ENCODE data around the gene MYCN.
"Not testable (repeated sequence)": the region's sequence is repeated elsewhere in the genome, so short reads cannot be mapped to it uniquely, and the experiment has no call there.

Gene MYCN

DNA sequence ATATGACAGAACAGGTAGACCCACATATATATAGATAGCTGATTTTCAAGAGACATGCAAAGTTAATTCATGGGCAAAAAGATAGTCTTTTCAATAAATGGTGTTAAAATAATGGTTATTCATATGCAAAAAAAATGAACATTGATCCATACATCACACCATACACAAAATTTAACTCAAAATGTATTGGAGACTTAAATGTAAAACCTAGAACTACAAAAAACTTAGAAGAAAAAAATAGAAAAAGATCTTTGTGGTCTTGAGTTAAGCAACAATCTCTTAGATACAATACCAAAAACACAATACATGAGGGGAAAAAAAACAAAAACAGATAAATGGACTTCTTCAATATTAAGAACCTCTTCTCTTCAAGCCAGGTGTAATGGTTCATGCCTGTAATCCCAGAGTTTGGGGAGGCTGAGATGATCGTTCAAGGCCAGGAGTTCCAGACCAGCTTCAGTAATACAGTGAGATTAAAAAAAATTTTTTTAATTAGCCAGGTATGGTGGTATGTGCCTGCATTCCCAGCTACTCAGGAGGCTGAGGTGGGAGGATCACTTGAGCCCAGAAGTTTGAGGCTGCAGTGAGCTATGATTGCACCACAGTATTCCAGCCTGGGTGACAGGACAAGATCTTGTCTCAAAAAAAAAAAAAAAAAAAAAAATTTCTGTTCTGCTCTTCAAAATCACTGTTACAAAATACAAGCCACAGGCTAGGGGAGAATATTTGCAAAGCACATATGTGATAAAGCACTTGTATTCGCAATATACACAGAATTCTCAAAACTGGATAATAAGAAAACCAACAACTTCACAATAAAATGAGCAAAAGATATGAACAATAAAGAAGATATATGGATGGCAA lies 32.7 kb upstream of the MYCN start:
- DNase-seq (ENCODE audit: low read depth) = no peak

DNA sequence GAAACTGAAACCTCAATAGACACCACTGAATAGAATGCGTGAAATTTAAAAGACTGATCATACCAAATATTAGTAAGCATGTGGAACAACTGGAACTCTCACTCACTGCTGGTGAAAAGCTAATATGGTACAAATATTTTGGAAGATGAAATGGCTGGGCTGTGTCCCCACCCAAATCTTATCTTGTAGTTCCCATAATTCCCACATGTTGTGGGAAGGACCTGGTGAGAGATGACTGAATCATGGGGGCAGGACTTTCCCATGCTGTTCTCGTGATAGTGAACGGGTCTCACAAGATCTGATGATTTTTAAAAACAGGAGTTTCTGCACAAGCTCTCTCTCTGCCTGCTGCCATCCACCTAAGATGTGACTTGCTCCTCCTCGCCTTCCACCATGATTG lies 32.0 kb upstream of the MYCN start:
- no peak for DNase-seq (ENCODE audit: low read depth)

DNA sequence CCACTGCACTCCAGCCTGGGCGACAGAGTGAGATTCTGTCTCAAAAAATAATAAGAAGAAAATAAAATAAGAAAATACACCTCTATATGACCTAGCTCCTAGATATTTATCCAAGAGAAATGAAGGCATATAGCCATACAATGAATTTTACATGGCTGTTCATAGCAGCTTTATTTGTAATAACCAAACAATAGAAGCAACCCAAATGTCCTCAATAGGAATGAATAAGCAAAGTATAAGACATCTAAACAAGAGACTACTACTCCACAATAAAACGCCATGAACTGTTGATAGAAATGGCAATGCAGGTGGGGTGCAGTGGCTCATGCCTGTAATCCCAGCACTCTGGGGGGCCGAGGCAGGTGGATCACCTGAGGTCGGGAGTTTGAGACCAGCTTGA lies 31.2 kb upstream of the MYCN start:
- no peak for DNase-seq (ENCODE audit: low read depth)

DNA sequence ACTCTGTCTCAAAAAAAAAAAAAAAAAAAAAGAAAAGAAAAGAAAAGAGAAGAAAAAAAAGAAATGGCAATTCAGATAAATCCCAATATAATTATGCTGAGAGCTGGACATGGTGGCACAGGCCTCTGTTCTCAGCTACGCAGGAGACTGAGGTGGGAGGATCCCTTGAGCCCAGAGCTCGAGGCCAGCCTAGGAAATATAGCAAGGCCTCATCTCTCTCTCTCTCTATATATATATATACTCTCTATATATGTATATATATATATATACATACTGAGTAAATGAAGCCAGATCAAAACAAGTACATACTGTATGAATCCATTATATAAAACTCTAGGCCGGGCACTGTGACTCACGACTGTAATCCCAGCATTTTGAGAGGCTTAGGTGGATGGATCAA lies 30.6 kb upstream of the MYCN start:
- DNase-seq (ENCODE audit: low read depth) = no peak

DNA sequence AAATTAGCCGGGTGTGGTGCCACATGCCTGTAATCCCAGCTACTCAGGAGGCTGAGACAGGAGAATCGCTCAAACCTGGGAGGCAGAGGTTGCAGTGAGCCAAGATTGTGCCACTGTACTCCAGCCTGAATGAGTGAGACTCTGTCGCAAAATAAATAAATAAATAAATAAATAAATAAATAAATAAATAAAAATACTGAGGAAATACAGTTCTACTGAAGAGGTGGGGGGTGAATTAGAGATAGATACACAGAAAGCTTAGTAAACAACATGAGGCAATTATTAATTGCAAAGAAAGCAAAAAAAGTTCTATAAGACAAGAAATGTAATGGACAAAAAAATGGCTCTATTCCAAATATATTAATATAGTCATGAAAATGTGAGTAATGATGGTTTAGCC lies 29.1 kb upstream of the MYCN start:
- not testable (repeated sequence) for DNase-seq (ENCODE audit: low read depth)

DNA sequence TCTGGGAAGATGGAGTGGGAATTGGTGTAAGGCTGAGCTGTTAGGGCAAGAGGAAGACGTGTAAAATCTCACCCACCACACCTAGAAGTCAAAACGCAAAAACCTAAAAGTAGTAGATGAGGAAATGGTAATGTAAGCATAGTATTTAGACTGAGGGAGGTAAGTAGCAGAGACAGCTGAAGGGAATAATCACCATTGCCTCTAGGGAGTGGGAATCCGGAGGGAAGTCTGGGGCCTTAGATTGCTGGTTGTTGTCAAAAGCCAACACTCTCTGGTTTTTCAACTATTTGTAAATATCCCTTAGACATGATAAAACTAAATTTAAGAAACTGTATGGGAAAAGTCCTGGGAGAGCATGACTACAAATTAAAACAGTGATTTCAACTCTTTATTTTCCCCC lies 28.7 kb upstream of the MYCN start:
- DNase-seq (ENCODE audit: low read depth) = no peak

DNA sequence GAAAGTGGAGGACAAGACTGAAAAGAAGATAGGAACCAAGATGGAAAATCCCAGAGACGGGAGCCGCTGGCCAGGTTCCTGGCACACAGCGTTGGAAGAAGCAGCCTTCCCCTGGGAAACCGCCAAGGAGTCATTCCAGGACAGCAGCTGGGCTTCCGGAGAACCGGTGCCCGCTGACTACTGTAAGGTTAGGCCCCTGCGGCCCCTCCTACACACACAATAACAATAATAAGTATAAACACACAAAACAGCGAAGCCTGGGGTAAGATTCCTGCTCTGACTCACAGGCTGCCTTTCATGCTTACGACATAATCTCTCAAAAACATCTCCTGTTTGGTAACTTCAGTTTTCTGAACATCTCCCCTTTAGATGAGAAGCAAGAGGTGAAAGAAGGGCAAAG lies 28.1 kb upstream of the MYCN start:
- peak; percentile 10 for DNase-seq (ENCODE audit: low read depth)

DNA sequence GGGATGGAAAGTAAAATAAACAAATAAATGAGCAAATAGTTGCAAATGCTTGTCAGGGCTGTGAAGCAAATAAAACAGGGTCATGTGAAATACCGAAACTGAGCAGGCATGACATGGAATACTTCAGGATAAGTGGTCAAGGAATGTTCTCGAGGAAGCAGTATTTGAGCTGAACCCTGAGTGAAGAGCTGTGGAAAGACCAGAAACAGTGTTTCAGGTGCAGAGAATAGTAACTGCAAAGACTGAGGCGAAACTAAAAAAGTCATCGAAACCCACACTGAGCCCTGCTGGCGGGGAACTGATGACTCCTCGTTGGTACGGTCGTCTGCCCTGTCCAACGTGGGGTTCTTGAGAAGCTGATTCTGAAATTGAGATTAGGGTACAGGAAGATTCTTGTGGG lies 27.2 kb upstream of the MYCN start:
- no peak for DNase-seq (ENCODE audit: low read depth)

DNA sequence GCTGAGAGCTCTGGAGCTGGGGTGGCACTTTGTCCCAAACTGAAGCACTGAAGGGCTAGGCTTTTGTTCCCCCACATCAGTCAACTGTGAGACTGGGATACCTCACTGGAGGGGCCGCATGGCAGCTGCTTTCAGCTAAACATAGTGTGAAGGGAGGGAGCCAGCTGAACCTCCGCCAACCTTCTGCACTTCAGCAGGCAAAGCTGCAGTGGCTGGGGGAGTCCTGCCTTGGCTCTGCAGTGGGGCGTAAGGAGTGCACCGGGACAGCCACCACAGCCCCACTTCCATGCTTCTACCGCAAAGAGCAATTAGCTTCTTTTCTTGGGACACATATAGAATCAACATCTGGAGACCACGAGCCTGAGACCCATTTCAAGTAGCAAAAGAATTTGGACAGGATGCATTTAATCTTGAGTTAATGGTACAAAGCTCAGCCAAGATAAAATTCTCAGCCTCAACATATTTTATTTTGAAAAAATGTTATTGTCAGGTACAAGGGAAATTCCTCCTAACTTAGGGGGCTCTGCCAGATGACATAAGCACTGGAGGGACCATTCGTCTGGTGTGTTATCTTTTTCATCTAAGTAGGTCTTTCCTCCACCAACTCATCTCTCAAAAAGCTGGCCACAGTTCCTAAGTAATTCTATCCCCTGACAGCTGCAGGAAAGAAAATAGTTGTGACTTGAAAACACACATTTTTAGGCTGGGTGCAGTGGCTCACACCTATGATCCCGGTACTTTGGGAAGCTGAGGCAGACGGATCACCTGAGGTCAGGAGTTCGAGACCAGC lies 25.6 kb upstream of the MYCN start:
- DNase-seq (ENCODE audit: low read depth) = no peak

DNA sequence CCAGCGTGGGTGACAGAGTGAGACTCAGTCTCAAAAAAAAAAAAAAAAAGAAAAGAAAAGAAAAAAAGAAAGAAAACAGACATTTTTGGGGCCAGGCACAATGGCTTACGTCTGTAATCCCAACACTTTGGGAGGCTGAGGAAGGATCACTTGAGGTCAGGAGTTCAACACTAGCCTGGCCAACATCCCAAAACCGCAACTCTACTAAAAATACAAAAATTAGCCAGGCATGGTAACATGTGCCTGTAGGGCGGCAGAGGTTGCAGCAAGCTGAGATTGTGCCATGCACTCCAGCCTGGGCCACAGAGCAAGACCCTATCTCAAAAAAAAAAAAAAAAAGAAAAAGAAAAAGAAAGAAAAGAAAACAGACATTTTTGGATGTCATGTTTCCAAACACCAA lies 24.8 kb upstream of the MYCN start:
- DNase-seq (ENCODE audit: low read depth) = not testable (repeated sequence)

DNA sequence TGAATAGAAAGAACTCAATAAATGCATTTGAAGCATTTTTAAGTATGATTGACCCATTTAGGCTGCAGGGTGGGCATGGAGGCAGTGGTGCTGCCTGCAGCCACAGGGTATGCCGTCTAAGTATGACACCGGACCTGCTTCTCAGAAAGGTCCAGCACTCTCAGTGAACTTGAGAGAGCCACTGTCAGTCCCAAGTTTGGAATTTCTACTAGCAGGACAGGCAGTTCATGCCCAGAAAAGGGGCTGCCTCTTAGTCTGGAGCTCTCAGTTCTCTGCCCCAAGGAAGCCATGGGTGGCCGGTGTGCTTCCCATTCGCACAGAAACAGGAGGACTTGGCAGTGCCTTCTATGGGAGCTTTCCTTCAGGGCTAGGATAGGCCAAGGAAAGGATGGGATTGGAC lies 24.0 kb upstream of the MYCN start:
- DNase-seq (ENCODE audit: low read depth) = no peak

DNA sequence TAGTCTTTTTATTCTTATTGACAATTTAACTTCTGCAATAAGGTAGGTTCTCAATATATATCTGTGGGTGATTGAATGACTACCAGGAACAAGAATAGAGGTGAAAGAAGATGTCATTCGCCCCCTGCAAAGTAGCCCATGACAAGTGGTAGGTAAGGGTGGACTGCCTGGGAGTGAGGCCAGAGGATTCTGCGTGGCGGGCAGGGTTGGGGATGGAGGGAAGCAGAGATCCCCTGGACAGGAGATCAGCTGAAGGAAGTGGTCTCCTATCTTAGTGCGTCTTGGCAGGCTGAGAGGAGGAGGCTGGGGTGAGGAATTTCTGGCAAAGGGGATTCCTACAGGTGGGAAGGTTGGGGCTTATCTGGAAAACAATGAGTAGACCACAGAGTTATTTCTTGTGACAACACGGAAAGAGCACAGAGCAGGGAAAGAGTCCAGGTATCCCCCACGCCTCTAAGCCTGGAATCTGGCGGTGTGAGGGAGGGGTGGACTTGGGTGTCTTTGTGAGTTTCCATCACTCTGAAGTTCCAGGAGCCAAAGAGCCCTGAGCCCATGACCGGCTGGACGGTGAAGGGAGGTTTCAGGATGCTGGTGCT lies 21.5 kb upstream of the MYCN start:
- DNase-seq (ENCODE audit: low read depth) = no peak

DNA sequence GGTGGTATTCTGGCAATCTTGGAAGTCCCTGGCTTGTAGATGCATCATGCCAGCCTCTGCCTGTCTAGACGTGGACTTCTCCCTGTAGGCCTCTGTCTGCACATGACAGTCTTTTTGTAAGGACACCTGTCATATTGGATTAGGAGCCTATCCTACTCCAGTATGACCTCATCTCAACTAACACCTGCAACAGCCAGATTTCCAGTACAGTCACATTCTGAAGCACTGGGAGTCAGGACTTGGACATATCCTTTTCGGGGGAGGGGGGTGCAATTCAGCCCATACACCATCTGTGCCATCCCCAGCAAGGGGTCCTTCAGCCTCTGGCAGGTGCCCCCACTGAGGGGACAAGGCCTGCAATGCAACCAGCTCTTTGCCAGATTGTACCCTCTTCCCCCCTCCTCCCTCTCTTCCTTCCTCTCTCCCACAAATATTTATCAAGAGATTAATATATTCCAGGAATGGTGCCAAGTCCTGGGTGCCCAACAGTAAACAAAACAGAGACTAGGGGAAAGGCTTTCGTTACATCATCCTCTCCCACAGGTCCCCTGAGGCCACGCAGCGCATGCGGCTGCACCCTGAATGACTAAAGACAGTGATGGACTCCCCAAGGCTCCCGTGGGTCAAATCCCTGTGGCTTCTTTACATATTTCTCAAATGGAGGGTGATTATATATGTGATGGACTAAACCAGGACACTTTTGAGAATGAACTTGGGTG lies 20.5 kb upstream of the MYCN start:
- no peak for DNase-seq (ENCODE audit: low read depth)

DNA sequence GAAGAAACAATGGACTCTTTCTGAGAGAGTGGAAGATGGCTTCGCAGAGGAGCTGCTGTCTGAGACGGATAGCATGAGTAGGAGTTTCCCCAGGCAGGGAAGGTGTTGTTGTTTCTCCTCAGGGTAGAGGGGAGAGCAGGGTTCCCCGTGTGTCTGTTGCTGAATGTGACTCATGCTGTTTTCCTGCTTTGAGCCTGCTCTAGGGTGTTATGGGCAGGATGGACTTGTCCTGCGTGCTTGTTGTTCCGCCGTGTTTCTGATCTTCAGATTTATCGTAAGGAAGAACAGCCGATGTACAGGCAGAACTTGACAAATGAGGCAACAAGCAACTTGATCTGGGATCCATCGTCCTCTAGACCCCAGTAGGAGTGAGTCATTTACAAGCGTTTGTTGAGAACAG lies 19.7 kb upstream of the MYCN start:
- DNase-seq (ENCODE audit: low read depth) = no peak

DNA sequence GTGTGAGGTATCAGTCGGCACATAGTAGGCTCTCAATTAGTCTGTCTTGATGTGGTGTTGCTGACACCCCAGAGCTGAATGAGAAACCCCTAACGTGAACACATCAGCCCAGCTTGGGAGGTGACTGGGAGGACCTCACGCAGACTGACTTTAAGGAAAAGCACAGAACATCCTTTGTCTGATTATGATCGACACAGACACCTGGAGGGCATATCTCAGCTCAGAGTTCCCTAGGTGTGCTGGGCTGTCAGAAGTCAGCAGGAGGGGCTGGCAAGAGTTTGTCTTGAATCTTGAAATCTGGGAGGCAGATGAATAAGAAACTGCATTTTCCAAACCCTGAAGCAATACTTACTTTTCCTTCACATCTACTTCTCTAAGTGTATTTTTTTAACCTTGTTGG lies 16.8 kb upstream of the MYCN start:
- DNase-seq (ENCODE audit: low read depth) = no peak

DNA sequence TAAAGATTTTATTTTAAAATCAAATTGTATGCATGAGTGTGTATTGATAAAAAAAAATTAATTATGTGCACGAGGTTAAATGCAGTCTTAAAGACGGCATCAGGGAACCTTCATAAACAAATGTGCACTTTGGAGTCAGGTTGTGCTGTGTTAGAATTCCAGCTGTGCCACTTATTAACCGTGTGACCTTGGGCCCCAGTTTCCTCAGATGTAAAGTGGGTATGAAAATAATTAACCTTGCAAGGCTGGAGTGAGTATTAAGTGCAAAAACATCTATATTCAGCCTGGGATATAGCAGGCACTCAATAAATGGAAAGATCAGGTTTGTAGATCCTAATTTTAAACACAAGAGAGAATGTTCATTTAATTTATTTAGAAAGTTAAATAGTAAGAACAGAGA lies 14.5 kb upstream of the MYCN start:
- DNase-seq (ENCODE audit: low read depth) = no peak

DNA sequence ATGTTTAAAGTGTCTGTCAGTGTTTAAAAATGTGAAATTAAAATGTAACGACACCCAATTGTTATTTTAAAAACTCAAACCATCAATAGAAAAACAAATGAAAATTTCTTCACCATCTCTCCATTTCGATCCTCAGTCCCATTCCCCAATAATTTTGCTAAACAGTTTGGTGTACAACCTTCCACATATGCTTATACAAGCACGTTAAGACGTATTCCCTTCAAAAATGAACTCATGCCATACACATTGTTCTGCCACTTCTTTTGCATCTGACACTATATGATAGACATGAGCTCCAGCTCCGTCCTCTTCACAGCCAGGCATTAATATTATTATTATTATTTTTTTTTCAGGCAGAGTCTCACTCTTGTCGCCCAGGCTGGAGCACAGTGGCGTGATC lies 14.1 kb upstream of the MYCN start:
- DNase-seq (ENCODE audit: low read depth) = no peak

DNA sequence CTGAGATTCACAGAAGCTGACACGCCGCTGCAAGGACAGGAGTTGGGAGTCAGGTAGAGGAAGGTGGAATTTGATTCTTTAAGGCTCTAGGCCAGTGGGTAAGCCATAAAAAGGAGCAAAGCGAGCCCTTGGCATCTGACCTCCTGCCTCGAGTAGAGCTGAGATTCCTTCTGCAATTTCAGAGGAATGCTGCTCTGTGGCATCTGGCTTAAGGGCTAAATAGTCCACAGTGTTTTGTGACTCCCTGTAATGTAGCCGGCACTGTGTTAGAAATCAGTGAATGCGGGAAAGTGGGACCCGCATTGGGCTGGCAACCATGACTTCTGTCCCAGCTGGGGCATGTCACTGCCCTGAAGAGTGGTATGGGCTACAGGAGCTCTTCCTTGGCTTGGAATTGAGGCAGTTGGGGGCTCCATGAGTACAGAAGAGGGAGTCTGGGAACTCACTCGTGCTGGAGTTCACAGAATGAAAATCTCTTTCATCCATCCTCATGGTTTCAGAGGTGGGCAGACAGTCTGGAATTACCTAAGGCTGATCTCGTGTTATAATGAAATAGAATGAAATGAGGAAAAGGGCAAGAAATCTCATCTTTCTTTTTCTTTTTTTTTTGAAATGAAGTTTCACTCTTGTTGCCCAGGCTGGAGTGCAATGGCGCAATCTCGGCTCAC lies 12.7 kb upstream of the MYCN start:
- DNase-seq (ENCODE audit: low read depth) = no peak

DNA sequence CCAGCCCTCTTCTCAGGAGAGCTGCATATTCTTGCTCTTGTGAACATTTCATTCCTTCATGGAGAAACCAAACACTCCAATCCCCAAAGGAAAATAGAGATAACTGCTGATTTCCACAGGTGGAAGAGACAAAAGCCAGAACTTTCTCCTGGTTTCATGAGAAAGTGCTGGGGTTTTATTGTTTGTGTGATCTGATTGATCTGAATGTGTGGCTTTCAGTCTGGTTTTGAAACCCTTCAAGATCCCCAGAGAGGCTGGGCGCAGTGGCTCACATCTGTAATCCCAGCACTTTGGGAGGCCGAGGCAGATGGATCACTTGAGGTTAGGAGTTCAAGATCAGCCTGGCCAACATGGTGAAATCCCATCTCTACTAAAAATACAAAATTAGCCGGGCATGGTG lies 11.3 kb upstream of the MYCN start:
- not testable (repeated sequence) for DNase-seq (ENCODE audit: low read depth)

DNA sequence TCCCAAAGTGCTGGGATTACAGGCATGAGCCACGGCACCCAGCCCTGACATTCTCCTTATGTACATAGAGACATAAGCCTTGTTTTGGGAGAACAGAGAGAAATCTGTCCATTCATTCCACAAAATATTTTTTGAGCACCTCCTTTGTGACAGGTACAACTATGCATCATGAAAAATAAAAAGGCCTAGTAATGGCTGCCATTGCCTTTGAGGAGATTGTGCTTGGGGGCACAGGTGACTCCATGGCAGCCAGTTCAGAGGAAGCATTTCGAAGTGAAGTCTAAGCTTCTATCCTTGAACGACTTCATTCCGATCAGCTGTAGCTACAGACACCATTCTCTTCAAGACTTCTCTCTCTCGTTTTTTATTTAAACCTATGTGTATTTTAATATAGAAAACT lies 10.5 kb upstream of the MYCN start:
- no peak for DNase-seq (ENCODE audit: low read depth)

DNA sequence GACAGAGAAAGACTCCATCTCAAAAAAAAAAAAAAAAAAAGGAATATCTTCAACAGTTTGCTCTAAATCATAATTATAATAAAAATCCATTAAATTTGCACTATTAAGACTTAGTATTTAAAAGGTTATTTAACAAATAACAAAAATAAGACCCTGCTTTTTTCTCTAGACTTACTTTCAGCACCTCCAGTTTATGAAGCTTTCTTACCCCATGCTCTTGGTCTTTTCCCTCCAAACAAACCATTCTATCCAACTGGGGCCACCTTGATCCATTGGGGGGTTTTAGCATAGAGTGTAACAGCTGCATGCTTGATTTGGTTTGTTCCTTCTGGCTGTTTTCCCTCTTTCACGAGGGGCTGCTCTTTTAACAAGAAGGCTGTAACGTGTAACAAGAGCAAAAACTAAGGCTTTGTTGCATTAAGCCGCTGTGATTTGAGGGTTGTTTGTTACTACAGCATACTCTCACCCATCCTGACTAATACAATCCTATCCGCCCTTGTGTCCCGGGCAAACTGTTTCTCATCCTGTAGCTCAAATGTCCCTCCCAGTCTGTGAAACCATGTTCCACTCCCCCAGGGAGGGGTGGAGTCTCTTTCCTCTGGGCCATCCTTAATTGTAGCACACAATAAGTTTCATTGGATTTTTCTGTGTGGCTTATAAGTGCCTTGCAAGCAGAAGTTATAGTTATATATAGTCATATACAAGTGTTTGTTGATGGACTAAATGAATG lies 9.6 kb upstream of the MYCN start:
- no peak for DNase-seq (ENCODE audit: low read depth)
